WI38 (cell line): ENCODE data around the gene DYNC2H1.

ENCODE experiments used
- H3K4me3 ChIP-seq: 2 replicates; pipeline ENCODE4 v1.5.1; 2011; ENCODE audit warnings: low read depth, mild to moderate bottlenecking, control low read depth, low read length
- TF ChIP-seq, protein P1 (sequence below): IDR thresholded peaks from 2 replicates; pipeline ENCODE4 v1.5.1; 2012; ENCODE audit warnings: low read depth, mild to moderate bottlenecking, control low read depth, low read length

DYNC2H1 gene

DNA sequence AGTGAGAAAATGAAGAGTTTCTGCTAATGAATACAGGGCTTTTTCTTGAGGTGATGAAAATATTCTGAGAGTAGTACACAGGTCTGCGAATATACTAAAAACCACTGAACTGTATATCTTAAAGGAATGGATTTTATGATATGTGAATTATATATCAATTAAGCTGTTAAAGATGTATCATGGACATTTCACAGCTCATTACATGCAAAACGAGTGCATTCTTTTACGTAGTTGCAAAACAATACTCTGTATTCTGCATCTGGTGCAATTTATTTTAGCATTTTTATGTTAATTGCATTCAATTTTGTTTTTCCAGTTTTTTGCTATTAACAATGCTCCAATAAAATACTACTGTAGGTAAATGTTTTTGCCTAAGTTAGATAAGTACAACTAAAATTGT, 411.6 kb downstream of the DYNC2H1 start:
- TF ChIP-seq, protein P1, sequence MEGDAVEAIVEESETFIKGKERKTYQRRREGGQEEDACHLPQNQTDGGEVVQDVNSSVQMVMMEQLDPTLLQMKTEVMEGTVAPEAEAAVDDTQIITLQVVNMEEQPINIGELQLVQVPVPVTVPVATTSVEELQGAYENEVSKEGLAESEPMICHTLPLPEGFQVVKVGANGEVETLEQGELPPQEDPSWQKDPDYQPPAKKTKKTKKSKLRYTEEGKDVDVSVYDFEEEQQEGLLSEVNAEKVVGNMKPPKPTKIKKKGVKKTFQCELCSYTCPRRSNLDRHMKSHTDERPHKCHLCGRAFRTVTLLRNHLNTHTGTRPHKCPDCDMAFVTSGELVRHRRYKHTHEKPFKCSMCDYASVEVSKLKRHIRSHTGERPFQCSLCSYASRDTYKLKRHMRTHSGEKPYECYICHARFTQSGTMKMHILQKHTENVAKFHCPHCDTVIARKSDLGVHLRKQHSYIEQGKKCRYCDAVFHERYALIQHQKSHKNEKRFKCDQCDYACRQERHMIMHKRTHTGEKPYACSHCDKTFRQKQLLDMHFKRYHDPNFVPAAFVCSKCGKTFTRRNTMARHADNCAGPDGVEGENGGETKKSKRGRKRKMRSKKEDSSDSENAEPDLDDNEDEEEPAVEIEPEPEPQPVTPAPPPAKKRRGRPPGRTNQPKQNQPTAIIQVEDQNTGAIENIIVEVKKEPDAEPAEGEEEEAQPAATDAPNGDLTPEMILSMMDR = no peak
- H3K4me3 ChIP-seq = no peak overlapping the region

DNA sequence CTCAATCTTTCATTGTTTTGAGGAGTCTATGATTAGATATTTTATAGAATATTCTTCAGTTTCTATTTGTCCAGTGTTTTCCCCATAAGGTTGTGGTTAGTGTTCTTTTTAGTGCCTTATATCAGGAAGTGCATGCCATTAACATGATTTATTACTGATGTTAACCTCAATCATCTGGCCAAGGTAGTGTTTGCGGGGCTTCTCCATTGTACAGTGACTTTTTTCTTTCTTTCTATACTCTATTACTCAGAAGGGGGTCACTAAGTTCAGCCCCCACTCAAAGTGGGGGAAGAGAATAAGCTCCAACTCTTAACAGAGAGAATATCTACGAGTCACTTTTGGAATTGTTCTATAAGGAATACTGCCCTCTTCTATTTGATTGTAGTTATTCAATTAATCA, 415.8 kb downstream of the DYNC2H1 start:
- TF ChIP-seq, protein P1 = no peak
- no peak overlapping the region for H3K4me3 ChIP-seq

DNA sequence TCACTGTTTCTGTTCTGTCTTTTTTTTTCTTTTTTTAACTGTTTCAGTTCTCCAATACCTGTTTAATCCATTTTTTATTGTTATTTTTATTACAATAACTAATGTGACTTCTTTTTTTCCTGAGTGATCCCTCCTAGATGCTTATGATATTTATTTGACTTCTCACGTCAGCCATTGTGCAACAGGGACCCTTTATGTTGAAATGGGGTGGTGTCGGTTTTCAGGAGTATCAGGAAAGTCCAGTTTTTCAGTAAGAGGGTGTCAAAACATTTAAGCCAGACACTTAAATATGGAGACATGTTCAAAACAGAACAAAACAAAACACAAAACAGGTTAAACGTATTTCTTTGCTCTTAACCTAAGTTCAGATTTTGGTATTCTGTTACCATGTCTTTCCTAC, 418.8 kb downstream of the DYNC2H1 start:
- no peak overlapping the region for H3K4me3 ChIP-seq
- TF ChIP-seq, protein P1 = no peak

DNA sequence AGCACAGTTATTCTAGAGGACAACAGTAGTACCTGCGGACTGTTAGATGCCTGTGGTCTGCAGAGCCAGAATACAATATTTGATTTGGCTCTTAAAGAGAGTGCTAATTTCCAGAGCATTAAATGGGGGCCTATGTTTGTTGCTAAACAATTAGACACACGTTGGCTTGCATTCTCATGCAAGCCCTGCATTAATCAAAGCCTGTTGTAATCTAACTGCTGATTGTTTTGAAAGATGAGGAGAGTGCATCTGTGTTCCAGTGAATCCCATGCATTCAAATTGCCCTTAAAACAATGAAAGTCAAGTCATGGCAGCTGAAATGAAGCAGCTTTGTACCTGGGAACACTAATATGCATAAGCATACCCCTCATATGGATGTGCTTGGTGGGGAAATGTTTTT, 419.4 kb downstream of the DYNC2H1 start:
- H3K4me3 ChIP-seq = no peak overlapping the region
- TF ChIP-seq, protein P1 = no peak

DNA sequence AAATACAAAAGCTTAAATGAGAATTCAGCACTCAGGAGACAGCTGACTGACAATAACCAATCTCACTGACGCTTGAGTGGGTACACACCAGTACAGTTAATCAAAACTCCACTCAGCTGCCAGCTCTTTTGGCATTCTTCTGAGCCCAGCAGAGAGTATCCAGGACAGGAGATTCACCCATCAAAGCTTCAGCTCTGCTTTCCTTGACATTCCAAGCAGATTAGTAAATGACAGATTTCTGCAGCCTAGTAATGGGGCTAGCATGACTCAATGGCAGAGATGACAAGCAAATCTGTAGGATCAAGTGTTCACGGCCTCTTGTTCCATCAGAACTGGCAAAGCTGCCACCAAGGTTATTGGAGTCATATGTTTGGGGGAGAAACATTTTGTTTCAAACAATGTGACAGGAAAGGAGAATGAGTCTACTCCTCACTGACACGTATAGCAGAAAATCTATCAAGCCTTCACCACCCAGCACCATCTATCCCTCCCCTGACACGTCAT, 420.0 kb downstream of the DYNC2H1 start:
- TF ChIP-seq, protein P1 = no peak
- H3K4me3 ChIP-seq = no peak overlapping the region
